Right atrium auricular region (tissue), 2 donors: Measurements from ENCODE around the gene GBX1. TPM values are rescaled to one million over a fixed set of nuclear protein-coding genes. Genes with fewer than 3 reads are reported as not detected.

ENCODE experiments used
- DNase-seq: peaks from one replicate; pipeline ENCODE4 v3.0.0-alpha.2; 2019; ENCODE audit warnings: low spot score
- H3K27ac ChIP-seq, 2 donors: fragments of 200-600 bp; sonication (generic); 1 replicate in 1 of 2; 2 replicates in 1 of 2; pipeline ENCODE4 v1.5.1; 2016 to 2019
- H3K27me3 ChIP-seq, 2 donors: fragments of 200-600 bp; sonication (generic); one replicate each; pipeline versions ENCODE4 v1.5.1 to v1.6.0; 2017 to 2019
- H3K36me3 ChIP-seq: fragments of 200-600 bp; sonication (generic); one replicate; pipeline ENCODE4 v1.5.1; 2016
- H3K4me1 ChIP-seq, 2 donors: fragments of 200-600 bp; sonication (generic); one replicate each; pipeline versions ENCODE4 v1.5.1 to v1.6.0; 2017 to 2019
- H3K4me3 ChIP-seq, 2 donors: fragments of 200-600 bp; sonication (generic); 1 replicate in 1 of 2; 2 replicates in 1 of 2; pipeline ENCODE4 v1.5.1; 2017 to 2019; ENCODE audit warnings: mild to moderate bottlenecking in 1 of 2, moderate library complexity in 1 of 2
- H3K9me3 ChIP-seq, 2 donors: fragments of 200-600 bp; sonication (generic); one replicate each; pipeline ENCODE4 v1.5.1; 2019
- CTCF ChIP-seq, 2 donors: fragments of 200-600 bp; sonication (generic); IDR thresholded peaks; one replicate each; pipeline ENCODE4 v1.5.1; 2019; ENCODE audit warnings: antibody characterized with exemption in 2 of 2
- total RNA-seq, 2 donors: library from RNA; depleted of rRNA; stranded (reverse); fragments of >200 nt; gene quantifications; one replicate each; pipeline ENCODE4 v1.1.0, GENCODE V29; 2016

Gene GBX1
- total RNA-seq, 2 donors from 2014 or later = not detected

GRCh38 chr7:151104411-151105235, 62.9 kb downstream of the GBX1 start:
- Histone ChIP-seq H3K9me3 (no peaks in the 10 kb centered on the region), H3K4me1 (peaks cover 0 to 18% of the 10 kb centered on the region in 2 donors), H3K4me3 (no peak overlapping the region), H3K36me3 (peaks cover 4% of the 10 kb centered on the region), H3K27me3 (no peaks in the 10 kb centered on the region), H3K27ac (no peak overlapping the region)
- no peak for DNase-seq
- TF ChIP-seq CTCF (IDR thresholded peaks at IDR 0.05) = no peak

- H3K36me3 ChIP-seq = peaks cover 4% of the 10 kb centered on the region
- no peak overlapping the region for H3K4me3 ChIP-seq
- no peak for TF ChIP-seq CTCF (IDR thresholded peaks at IDR 0.05)
- H3K27me3 ChIP-seq = no peaks in the 10 kb centered on the region
- H3K27ac ChIP-seq = no peak overlapping the region
- DNase-seq = no peak
- H3K4me1 ChIP-seq = peaks cover 0 to 23% of the 10 kb centered on the region in 2 donors
- no peaks in the 10 kb centered on the region for H3K9me3 ChIP-seq
Measured at GRCh38 chr7:151103973-151104372, 63.5 kb downstream of the GBX1 start.

DNA sequence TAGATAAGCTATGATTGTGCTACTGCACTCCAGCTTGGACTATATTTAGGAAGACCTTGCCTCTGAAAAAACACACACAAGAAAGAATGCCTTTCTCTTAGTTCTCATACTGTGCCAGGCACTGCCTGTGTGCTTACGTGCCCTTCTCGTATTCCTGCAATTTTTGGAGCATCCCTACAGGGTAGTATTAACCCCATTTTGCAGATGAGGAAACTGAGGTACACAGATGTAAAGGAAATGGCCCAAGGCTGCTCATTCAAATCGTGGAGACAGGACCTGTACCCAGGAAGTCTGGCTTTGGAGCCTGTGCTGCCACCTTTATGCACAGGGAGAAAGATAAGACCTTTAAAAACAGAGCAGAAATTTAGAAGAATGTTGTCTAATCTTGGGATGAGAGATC, 64.5 kb downstream of the GBX1 start:
- Histone ChIP-seq H3K27me3 (no peaks in the 10 kb centered on the region), H3K4me1 (peaks cover 0 to 23% of the 10 kb centered on the region in 2 donors)

GRCh38 chr7:151101621-151102396, 65.7 kb downstream of the GBX1 start:
- TF ChIP-seq CTCF (IDR thresholded peaks at IDR 0.05) = no peak
- peaks cover 0 to 23% of the 10 kb centered on the region in 2 donors for H3K4me1 ChIP-seq
- H3K9me3 ChIP-seq = no peaks in the 10 kb centered on the region
- DNase-seq = no peak
- no peak overlapping the region for H3K4me3 ChIP-seq
- H3K27ac ChIP-seq = no peak overlapping the region
- H3K27me3 ChIP-seq = no peaks in the 10 kb centered on the region
- H3K36me3 ChIP-seq = peaks cover 4% of the 10 kb centered on the region

More for the DNA sequence above, 64.5 kb downstream of the GBX1 start:
- no peak for TF ChIP-seq CTCF (IDR thresholded peaks at IDR 0.05)
- Histone ChIP-seq H3K27ac (no peak overlapping the region), H3K4me3 (no peak overlapping the region), H3K36me3 (peaks cover 4% of the 10 kb centered on the region), H3K9me3 (no peaks in the 10 kb centered on the region)
- DNase-seq = no peak

DNA sequence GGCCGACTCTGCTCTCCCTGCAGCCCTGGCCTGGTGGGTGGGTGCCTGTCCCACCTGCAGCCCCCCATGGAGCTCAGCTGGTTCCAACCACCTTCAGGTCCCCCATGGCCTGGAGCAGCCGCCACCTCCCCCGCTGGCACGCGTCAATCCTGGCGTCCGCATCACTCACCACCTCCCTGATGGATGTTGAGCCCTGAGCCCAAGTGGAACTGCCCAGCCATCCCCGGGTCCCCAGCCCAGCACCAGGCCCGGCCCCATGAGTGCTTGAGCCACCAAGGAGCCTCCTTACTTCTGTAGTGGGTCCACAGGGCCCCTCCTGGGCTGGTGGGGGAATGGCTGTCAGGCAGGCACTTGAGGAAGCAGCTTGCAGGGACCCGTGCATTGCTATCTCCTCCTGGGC, 66.6 kb downstream of the GBX1 start:
- H3K27ac ChIP-seq = no peak overlapping the region
- TF ChIP-seq CTCF (IDR thresholded peaks at IDR 0.05) = no peak
- H3K36me3 ChIP-seq = peaks cover 4% of the 10 kb centered on the region
- DNase-seq = no peak
- no peak overlapping the region for H3K4me3 ChIP-seq
- H3K4me1 ChIP-seq = peaks cover 0 to 23% of the 10 kb centered on the region in 2 donors
- no peaks in the 10 kb centered on the region for H3K27me3 ChIP-seq
- no peaks in the 10 kb centered on the region for H3K9me3 ChIP-seq
